SIG-M5 (cell line): ENCODE measurements around the gene NDUFS3.
A peak's percentile ranks its signal among the peaks of the same experiment; 100 is the strongest.

Source experiments
- DNase-seq: peaks from one replicate; lab custom pipeline; 2025; lab: John Stamatoyannopoulos, UW

Gene NDUFS3

DNA sequence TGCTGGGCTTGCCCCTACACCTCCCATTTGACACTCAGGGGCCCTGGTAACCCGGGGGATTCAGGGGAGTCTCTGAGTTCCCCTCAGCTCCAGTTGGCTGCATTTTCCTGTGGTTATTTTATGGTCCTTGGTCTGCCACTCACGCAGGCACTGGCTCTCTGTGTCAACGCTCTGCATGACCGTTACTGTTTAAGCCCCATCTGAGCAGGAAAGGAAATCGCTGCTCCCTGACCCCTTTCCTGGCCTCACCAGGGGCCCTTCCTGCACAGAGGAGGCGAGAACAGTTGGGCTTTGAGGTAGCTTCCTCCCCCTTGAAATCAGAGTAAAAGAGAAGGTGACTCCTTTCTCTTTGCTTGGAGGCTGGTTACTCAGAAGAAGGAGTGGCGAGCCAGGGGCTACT, 12.9 kb downstream of the NDUFS3 start:
- DNase-seq: no peak

DNA sequence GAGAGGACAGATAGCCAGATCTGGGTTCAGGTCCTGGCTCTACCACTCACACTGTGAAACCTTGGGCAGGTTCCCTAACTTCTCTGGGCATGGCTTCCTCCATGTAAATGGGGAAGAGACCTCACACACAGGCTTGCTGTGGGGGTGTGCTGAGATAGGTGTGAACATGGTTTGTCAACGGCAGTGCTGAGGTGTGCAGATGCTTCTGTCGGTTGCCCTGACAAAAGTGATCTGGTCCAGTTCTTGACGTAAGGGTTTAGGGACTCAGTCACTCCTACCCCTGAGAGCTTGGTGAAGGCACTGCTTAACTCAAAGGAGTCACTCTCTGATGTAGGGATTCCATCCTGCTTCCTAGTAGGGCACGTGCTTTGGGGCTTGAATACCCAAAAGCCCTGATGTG, 13.4 kb downstream of the NDUFS3 start:
- DNase-seq: no peak

DNA sequence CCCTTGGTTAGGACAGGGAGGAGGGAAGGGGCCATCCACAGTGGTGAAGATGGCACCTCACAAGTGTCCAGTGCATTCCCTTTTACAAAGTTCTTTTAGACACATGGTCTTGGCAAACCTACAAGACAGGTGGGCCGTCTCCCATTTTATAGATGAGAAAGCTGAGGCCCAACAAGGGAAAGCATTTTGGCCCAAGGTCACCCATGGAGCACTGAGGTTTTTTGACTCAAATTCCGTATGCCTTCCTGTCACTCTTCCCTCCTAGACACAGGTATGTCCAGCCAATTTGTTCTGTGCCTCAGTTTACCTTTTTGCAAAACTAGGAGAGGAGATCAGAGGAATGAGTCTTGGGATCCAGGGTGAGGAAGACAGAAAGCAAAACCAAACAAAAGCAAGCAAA, 14.1 kb downstream of the NDUFS3 start:
- DNase-seq: no peak

DNA sequence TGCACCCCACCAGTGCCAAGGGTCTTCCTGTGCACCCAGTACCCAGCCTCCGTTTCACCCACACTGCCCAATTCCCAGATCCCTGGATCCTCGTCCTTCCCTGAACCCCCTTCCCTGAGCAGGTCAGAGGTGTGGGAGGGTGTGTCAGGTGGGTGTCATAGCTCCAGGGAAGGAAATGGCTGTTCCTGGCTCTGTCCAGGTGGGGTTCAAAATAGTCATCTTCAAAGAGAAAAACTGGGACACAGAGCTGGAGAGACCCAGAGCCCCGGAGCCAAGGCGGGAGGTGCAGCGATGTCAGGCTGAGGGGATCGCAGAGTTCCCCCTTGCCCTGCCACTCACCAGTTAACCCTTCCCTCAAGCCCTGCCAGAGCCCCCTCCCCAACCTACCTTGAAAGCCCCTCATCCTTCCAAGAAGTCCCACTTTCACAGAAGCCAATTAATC, 14.6 kb downstream of the NDUFS3 start:
- DNase-seq: no peak

DNA sequence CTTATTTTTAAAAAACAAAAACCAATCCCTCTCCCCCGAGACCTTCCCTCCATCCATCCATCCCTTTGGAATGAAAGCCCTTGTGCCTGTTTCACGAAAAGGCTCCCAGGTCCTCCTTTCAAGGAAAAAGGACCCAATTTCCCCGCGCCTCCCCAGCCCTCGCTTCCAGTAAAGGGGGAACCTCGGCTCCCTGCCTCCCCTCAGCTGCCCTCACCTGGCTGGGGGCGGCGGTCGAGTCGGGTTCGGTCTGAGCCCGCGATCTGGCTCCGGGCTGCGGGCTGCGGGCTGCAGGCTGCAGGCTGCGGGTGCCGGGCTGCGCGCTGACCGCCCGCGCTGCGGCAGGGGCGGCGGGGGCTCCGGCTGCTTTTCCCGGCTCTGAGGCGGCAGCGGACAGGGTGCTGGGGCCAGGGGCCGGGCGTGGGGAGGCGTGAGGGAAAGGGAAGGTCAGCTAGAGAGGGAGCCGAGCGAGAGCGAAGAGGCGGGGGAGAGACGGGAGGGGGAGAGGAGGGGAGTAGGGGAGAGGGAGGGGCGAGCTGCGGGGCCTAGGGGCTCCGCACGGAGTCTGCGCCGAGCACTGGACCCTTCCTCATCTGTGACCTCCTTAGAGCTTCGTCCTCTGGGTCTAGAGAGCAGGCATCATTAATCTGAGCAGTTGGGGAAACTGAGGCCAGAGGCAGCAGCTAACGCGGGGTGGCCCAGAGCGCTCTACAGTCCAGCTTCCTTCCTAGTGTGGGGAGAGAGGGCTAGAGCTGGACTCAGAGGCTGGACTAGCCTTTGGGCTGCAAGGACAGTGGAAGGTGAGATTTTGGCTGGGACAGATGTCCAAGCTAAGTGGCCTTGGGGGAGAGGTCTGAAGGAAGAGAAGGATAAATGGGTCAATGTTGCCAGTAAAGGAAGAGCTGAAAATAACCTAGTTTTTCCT, 15.3 kb downstream of the NDUFS3 start, which contains the start of gene C1QTNF4:
Gene C1QTNF4, minus strand, starts transcription at position 478 of the 922 bp plus-strand sequence. CDS start 3,601 bp downstream, outside the sequence.
- DNase-seq: no peak

DNA sequence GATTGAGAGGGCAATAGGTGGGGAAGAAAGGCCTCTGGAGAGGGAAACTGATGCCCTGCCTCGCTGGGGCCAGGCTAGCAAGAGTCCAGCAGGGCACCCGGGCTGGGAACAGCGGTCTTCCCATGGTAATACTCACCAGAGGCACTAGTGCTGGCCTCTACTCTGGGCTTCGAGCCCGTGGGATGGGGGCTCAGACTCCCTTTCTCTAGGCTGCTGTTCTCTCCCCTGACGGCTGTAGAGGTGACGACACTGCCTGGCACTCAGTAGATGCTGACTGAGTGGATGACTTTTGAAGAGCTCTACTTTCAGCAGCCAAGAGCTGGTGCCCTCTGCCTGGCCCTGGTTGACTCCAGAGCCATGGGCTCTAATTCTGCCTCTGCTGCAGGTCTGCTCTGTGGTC, 16.2 kb downstream of the NDUFS3 start:
- DNase-seq: no peak

DNA sequence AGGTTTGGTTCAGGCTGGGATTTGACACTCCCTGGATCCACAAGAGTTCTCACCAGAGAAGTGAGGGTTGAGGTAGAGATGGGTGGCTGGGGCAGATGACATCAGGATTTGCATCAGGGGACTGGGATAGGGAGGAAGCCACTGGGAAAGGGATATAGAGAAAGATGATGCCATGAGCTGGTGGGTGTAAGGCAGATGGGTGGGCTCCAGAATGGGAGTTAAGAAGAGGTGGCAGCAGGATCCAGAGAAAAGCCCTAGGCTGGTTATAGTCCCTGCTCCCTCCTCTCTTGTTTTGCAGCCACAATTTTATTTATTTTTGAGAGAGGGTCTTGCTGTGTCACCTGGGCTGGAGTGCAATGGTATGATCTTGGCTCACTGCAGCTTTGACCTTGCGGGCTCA, 17.1 kb downstream of the NDUFS3 start:
- no peak for DNase-seq

DNA sequence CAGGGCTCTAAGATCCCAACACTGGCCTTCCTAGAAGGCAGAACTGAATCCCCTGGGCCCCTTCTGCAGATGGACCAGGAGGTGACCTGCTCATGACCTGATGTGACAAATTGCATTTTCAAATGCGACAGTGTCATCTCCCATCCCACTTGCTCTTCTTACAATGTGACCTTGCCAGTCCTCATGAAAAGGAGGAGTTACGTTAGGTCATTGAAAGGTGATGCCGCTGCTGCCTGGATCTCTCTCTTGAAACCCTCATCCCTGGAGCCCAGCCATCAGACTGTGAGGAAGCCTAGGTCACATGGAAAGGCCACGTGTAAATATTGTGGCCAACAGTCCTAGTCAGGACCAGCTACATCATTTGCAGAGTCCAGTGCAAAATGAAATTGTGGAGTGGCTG, 21.0 kb downstream of the NDUFS3 start:
- DNase-seq: no peak

DNA sequence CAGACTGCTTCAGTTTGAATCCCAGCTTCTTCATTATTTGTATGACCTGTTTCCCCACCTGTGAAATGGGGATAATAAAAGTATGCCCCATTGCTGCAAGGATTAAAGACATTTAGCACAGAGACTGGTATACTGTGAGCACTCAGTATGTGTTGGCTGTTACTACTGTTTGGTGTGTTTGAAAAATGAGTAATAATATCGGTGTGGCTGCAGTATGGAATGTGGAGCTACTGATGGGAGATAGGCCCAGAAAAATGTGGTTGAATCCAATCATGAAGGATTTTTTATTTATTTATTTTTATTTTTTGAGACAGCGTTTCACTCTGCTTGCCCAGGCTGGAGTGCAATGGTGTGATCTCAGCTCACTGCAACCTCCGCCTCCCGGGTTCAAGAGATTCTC, 24.4 kb downstream of the NDUFS3 start:
- no peak for DNase-seq

DNA sequence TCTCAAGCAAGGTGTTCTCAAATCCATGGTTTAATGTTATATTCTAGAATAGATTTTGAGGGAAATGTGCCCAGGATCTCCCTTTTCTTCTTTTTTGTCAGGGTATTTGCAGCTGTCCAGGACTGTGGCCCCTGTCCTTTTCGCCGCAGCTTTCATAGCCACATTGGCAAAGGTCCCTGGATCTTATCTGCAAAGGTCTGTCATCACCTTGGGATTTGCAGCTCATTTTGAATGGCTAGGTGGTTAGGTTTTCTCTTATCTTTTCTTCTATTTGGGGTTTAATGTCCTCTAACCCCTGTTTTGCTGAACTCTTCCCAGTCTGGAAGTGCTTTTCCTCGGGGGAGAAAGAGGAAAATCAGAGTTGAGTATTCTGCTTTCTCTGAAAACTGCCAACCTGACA, 27.0 kb downstream of the NDUFS3 start:
- no peak for DNase-seq

DNA sequence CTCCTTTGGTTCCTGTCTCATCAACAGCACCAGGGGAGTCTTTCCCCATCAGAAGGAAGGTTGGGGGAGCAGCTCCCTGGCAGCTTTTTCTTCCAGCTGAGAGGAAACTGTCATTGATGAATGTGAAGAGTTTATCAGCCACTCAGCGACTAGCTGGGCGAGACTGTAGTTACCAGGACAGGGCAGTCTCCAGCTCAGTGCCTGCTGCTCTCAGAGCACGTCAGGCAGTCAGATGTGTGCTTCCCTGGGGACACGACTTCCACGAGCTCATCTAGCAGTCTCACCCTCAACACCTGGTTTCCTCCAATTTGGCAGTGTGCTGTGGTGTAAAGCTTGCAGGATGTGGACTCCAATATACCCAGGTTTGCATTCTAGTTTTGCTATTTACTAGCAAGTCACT, 27.9 kb downstream of the NDUFS3 start:
- no peak for DNase-seq

DNA sequence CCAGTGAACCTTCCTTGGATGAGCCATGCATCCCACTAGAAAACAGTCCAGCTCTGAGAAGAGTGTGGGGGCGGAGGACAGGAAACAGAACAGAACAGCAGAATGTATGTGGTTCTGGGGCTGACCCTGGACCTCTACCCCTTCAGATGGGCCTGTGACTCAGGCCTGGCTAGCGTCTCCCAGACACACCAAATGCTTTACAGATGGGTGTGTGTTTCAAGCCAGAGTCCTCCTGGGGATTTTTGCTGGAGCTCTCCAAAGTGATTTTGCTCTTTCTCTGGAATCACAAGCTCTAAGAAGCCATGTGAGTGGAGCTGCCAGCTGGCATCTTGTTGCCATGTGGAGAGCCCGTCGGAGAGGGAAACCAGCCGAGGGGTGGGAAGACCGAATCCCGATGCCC, 28.5 kb downstream of the NDUFS3 start:
- no peak for DNase-seq

DNA sequence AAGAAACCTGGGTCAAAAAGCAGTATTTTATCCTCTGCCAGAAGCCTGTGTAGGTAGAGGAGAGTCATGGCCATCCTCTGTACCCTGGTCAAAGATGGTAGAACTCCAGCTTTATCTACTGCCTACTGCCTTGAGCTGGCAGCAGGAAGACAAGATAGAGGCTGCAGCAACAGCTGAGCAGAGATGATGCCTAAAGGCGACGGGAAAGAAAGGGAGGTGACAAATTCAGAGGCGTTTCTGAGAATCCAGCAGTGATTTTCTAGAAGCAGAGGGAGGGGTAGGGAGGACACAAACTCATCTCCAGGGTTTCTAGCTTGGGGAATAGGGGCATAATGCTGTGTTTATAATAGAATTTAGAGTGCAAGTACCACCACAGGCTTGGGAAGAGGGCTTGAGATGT, 30.8 kb downstream of the NDUFS3 start:
- no peak for DNase-seq

DNA sequence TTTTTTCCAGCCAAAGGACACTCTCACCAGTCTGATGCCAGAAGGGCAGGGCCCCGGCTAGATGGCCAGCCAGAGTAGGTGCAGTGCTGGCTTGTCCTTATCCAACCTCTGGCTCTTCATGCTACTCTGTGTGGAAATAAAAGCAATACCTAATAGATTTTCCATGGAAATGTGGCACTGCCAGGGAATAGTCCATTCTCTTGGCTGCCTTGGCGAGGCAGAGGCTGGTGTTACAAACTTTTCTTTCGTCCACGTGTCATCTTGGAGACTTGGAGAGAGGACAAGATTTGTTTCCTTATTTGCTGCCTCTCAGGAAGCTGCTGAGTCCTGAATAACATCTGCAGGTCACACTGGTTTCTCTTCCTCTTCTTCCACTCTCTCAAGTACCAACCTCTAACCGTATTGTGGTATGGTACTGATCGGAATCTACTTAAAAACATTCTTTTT, 32.5 kb downstream of the NDUFS3 start:
- DNase-seq: peak; percentile 21

DNA sequence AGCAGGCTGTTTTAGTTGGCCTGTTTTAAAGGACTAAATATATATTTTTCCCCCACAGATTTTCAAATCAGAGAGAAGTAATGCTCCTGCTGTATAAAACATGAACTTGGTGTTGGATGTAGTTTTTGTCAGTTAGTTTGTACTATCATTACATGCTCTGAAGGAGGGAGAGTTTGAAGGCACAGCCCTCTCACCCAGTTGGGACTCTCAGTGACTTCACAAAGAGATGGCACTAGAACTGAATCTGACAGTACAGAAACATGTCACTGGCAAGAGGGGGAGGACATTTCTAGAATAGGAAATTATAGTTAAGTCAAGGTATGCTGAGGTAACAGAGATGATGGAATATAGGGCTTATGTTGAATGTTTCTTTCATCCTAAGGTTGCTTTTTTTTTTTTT, 36.4 kb downstream of the NDUFS3 start:
- DNase-seq: no peak

DNA sequence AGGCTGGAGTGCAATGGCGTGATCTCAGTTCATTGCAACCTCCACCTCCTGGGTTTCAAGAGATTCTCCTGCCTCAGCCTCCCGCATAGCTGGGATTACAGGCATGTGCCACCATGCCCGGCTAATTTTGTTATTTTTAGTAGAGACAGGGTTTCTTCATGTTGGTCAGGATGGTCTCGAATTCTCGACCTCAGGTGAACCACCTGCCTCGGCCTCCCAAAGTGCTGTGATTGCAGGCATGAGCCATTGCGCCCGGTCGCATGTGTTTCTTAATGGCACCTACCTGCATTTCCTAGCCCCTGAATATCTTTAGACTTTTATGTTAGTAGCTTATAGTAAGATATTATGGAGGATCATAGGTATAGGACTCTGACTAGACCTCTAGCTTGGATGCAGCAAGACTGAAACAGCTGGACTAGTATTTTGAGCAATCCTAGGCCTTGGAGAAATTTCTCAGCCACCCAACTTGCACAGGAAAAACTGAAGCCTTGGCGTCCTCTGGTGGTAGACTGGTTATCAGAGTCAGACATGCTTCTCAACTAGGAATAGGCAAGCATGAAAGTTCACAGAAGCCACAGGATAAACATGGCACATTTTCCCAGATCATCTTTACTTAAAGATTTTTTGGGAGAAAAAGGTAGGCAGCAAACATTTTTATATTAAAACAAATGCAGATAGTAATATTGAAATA, 38.0 kb downstream of the NDUFS3 start:
- no peak for DNase-seq

DNA sequence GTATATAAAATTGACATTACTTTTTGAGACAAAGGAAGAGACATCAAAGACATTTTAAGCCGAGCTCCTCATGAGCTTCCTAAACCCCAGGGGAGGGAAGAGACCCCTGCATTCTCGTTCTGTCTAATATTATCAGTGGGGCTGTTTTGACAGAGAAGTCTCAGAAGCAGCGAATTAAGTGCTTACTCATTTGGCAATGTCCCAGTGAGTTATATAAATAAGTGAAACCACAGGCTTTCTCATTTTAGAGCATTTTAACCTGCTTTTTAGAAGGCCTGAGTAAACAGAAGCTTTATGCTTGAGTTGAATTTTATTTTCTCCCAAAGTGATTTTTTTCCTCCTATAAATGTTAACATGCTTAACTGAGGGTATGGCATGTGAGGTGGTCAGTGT, 38.5 kb downstream of the NDUFS3 start:
- no peak for DNase-seq

DNA sequence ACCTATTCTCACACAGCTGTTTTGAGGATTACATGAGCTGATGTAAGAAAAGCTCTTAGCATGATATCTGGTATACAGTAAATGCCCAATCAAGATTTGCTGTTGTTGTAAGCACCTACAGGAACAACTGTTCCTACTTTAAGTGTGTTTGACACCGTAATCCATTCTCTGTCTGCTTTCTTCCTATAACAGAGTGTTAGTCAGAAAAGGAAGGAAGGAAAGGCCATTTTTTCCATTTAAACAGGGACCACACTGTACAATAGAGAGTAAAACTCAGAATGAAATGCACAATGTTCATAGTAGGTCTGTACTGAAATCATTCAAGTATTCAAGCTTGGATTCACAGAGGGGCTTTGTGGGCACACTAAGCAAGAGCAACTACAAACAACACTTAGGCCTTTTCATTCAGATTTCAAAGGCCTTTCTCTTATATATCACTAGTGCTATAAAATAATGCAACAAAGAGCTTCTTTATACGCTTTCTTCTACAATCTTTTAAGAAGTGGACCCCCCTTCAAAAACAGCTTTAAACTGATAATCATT, 42.0 kb downstream of the NDUFS3 start:
- DNase-seq: no peak

DNA sequence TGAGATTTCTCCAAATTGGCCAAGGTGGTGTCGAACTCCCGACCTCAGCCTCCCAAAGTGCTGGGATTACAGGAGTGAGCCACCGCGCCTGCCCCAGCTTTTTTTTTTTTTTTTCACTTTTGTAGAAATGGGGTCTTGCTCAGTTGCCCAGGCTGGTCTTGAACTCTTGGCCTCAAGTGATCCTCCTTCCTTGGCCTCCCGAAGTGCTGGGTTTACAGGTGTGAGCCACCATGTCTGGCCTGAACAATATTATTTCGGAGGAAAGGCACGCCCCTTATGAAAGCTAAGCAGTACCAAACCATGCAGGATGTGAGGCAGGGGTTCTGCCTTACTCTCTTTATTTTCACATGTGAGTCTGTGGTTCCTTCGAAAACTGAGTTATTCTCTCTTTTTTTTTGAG, 47.4 kb downstream of the NDUFS3 start:
- no peak for DNase-seq

DNA sequence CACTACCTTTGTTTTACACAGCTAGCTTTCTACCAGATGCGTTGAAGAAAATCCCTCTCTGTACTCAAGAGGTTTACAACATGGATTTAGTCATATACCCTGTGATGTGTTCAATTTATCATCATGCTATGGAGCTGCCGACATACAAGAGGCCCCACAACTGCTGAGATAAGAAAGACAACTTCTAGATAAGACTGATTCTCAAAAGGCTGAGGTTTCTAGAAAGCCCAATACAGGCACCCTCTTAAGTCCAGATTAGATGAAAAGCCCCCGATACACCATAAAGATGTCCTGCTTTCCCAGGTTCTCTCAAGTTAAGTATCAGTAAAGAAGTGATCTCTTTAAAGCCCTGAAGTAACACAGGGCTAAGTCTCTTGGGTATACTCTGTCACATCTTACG, 49.2 kb downstream of the NDUFS3 start:
- DNase-seq: no peak

DNA sequence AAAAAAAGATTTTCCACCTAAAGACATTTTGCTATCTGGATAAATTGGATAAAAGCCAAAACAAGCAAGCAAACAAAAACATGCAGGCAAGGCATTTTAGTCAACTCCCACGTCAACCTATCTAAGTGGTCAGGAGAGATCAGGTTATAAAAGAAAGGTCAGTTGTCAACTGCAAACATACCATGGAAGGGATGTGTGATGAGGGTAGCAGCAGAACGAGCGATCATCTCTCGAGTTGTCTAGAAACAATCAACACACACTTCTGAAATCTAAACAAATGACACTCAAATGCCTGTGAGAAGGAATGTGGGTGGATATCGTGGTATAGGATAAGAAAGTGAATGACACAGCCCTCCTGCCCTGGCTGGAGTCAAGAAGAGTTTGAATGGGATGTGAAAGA, 52.6 kb downstream of the NDUFS3 start:
- DNase-seq: no peak
